ENCODE data around the gene TMEM245.

Gene TMEM245

DNA sequence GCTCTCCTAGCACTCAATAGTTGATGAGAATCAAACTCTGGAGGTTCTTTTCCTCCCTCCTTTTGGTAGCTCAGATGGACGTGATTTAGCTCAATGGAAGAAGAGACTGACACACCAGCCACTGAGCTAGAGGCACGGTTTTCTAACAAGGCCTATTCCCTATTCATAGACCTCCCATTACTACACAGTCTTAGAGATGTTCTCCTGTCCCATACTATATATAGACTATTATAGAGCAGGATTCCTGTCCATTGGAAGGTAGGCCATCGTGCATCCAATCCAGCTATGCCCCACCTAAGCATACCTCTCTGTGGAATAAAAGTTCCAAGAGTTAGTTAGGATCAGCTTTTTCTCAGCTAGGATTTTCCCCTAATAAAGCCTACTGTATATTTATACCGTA is 76.2 kb downstream of the TMEM245 start:
- DNase-seq: no peak
- in situ Hi-C loops (cut with HindIII; ENCODE audit: low pct_ligation_motif_present, low pct_unique_long_range_greater_than_20kb, low sequenced_read_pairs): no loop called here

GRCh38 chr9:109040571-109040970 is 79.2 kb downstream of the TMEM245 start:
- no peak for DNase-seq
- in situ Hi-C loops (cut with HindIII; ENCODE audit: low pct_ligation_motif_present, low pct_unique_long_range_greater_than_20kb, low sequenced_read_pairs): no loop called here

GRCh38 chr9:109039539-109039938 is 80.2 kb downstream of the TMEM245 start:
- in situ Hi-C loops (cut with HindIII; ENCODE audit: low pct_ligation_motif_present, low pct_unique_long_range_greater_than_20kb, low sequenced_read_pairs): no loop called here

GRCh38 chr9:109037946-109038715 is 81.6 kb downstream of the TMEM245 start:
- in situ Hi-C loops (cut with HindIII; ENCODE audit: low pct_ligation_motif_present, low pct_unique_long_range_greater_than_20kb, low sequenced_read_pairs): no loop called here
- DNase-seq: no peak

More at GRCh38 chr9:109039539-109039938, 80.2 kb downstream of the TMEM245 start:
- no peak for DNase-seq

DNA sequence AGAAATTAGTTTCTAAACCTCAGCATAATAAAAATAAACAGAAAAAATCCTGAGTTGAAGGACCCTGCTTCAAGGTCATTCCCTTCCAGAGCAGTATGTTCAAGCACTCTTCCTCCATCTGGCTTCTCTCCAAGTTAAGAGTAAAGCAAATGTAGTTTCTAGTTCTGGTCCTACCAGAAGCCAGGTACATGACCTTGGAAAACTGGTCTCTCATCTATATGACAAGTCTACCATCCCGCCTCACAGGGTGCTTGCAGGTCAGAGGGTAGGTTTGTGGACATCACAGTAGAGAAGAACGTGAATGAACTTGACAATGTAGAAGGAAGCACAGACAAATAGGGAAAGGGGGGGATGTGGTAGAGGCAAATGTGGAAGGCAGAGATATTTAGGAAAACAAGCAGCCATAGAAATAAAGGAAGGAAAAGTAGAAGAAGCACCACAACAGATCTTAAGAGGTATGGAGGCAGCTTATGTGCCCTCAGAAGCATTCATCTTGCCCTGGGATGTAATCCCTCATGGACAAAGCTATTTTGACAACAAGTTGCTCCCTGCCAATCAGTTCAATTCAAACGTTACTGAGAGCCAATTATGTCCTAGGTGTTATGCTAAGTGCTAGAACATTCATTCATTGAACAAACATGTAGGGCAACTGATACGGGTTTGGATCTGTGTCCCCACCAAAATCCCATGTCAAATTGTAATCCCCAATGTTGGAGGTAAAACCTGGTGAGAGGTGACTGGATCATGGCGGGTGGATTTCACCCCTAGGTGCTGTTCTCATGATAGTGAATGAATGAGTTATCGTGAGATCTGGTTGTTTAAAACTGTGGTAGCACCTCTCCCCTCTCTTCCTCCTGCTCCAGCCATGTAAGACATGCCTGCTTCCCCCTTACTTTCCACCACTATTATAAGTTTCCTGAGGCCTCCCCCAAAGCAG is 82.7 kb downstream of the TMEM245 start:
- in situ Hi-C loops (cut with HindIII; ENCODE audit: low pct_ligation_motif_present, low pct_unique_long_range_greater_than_20kb, low sequenced_read_pairs): no loop called here

DNA sequence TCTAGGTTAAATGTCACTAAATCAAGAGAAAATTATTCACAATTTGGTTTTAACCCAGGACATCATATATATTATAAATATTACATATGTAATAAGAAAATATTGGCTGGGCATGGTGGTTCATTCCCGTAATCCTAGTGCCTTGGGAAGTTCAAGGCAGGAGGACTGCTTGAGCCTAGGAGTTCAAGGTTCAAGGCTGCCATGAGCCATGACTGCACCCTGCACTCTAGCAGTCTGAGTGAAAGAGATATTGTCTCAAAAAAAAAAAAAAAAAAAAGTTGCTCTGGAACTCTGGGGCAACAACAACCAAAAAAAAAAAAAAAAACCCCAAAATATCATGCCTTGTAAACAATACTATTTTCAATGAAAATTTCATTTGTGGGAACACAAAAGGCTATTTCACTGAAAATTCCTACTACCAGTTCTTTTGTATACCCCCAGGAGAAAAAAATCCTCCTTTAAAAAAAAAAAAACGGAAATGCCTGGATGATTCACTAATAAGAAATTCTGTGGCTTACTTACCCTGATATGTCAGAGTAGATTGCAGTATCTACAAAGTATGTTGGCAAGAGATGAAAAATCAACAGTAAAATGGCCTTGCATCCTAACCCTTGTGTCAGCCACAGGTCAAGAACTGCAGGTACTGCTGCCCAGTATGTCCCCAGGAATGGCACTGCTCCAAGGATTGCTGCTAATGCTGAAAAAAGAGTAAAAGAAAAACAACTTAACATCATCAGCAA is 83.9 kb downstream of the TMEM245 start:
- in situ Hi-C loops (cut with HindIII; ENCODE audit: low pct_ligation_motif_present, low pct_unique_long_range_greater_than_20kb, low sequenced_read_pairs): no loop called here
- peak; percentile 85 for DNase-seq

More for the DNA sequence above, 82.7 kb downstream of the TMEM245 start:
- DNase-seq: peak; percentile 9

DNA sequence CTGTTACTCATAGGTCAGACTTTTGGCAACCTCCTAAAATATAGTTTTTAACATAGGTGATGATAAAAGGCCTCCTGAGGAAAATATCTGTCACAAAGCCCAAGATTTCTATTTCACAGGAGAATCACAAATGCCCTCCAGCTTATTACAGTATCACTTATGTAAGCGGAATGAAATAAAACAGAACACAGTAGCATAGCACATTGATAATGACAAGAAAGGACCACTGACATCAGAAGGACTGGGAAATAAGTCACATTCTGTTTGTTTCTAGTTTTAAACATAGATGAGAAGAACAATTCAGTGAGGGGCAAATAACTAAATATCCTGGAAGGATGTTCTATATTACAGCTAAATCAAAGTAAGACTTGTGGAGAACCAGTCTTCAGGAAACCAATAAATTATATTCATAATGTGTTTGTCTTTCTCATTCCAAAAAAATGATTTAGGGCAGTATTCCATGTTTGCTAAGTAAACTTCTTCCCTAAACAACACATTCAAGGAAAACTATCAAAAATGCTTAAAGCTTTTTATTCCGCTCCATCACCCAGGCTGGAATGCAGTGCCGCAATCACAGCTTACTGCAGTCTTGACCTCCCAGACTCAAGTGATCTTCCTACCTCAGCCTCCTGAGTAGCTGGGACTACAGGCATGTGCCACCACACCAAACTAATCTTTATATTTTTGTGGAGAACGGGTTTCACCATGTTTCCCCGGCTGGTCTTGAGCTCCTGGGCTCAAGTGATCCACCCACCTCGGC is 85.6 kb downstream of the TMEM245 start:
- no peak for DNase-seq
- in situ Hi-C loops (cut with HindIII; ENCODE audit: low pct_ligation_motif_present, low pct_unique_long_range_greater_than_20kb, low sequenced_read_pairs): no loop called here

- DNase-seq: no peak
- in situ Hi-C loops (cut with HindIII; ENCODE audit: low pct_ligation_motif_present, low pct_unique_long_range_greater_than_20kb, low sequenced_read_pairs): no loop called here
Observed at GRCh38 chr9:109031241-109031640, 88.5 kb downstream of the TMEM245 start.

GRCh38 chr9:109030426-109030825 is 89.3 kb downstream of the TMEM245 start:
- no peak for DNase-seq
- in situ Hi-C loops (cut with HindIII; ENCODE audit: low pct_ligation_motif_present, low pct_unique_long_range_greater_than_20kb, low sequenced_read_pairs): no loop called here

DNA sequence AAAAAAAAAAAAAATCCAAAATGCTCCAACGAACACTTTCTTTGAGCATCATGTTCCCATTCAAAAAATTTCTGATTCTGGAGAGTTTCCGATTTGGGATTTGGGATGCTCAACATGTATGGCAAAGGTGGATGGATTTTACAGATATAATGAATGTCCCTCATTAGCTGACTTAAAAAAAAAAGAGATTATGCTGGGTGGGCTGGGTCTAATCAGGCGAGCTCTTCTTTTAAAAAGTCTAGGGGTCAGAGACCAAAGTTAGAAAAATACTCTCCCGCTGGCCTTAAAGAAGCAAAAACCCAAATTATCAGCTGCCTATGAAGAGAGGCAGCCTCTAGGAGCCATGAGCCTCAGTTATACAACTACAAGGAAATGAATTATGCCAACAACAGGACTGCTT is 91.3 kb downstream of the TMEM245 start:
- no peak for DNase-seq
- in situ Hi-C loops (cut with HindIII; ENCODE audit: low pct_ligation_motif_present, low pct_unique_long_range_greater_than_20kb, low sequenced_read_pairs): no loop called here

DNA sequence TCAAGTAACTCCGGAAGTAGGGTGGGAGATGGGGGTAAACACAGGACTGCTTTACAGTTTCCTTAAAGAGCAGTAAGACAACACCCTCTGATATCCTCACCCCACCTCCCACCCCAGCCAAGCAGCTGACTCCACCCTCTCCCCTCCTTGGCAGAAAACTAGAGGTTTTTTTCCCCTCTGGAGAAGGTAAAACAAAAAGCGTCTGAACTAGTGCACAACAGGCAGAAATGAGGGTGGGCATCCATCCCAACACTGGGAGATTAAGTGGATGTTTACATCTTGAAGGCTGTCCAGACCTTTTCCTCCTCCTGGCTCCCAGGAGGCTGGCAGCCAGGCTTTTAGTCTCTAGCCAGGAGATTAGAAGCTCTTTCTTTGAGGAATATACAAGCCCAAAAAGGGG is 92.6 kb downstream of the TMEM245 start:
- in situ Hi-C loops (cut with HindIII; ENCODE audit: low pct_ligation_motif_present, low pct_unique_long_range_greater_than_20kb, low sequenced_read_pairs): no loop called here

GRCh38 chr9:109026306-109026705 is 93.4 kb downstream of the TMEM245 start:
- no peak for DNase-seq
- in situ Hi-C loops (cut with HindIII; ENCODE audit: low pct_ligation_motif_present, low pct_unique_long_range_greater_than_20kb, low sequenced_read_pairs): no loop called here

More for the DNA sequence above, 92.6 kb downstream of the TMEM245 start:
- no peak for DNase-seq

- in situ Hi-C loops (cut with HindIII; ENCODE audit: low pct_ligation_motif_present, low pct_unique_long_range_greater_than_20kb, low sequenced_read_pairs): no loop called here
- DNase-seq: no peak
Observed at GRCh38 chr9:109022873-109023272, 96.9 kb downstream of the TMEM245 start.

DNA sequence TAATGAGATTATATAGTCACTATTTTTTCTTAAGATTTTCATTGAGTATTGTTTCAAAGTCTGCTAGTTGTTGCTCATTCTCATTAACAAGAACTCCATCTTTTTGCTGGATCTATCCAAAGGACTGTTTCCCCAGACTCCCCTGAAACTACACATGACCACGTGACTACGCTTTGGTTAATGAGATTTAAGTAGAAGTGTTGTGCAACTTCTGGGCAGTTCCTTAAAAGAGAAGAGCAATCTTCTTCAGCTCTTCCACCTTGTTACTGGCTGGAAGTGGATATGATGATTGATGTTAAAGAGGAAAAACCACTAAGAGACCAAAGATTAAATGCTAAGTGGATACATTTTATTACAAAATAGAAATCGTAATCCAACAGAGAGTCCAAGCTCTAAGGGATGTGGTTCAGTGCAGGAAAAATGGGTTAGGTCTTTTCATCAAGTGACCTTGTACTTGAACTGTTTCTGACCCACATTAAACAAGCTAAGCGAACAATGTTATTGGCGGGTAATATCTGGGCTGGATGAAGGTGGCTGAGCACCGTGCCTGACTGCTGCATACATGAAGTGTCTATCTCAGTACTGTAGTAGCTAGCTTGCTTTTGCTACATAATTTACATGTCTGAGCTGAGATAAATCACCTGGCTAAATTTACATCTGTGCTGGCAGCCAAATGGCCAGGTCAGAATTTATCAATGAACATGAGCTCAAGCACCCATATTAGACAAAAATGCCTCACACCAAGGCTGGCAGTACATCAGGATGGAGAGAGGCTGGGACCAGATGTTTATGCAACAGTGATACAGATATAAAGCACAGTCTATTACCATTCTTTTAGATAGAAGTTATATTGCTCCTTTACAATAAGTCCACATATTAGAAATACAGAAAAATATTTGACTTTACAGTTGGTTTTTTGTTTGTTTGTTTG is 98.9 kb downstream of the TMEM245 start:
- in situ Hi-C loops (cut with HindIII; ENCODE audit: low pct_ligation_motif_present, low pct_unique_long_range_greater_than_20kb, low sequenced_read_pairs): no loop called here
- no peak for DNase-seq

DNA sequence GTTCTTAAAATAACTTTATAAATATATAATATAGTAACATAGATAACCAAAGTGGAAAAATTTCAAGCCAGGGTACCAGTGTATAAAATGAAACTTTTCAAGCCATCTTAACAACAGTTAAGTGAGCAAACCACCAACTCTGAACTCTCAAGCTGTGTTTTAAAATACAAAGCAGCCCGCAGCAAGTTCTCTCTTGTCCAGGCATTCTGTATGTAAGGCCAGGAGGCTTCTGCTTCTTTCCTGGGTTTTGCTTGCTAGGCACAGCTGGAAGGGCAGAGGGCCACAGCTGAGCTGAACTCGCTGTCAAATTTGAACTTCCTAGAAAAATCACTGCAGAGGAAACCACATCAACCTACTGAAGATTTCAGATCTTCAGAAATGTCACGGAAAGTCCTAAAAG is 99.6 kb downstream of the TMEM245 start:
- in situ Hi-C loops (cut with HindIII; ENCODE audit: low pct_ligation_motif_present, low pct_unique_long_range_greater_than_20kb, low sequenced_read_pairs): no loop called here
- DNase-seq: no peak

GRCh38 chr9:109019420-109019819 is 100.3 kb downstream of the TMEM245 start:
- DNase-seq: no peak
- in situ Hi-C loops (cut with HindIII; ENCODE audit: low pct_ligation_motif_present, low pct_unique_long_range_greater_than_20kb, low sequenced_read_pairs): no loop called here

DNA sequence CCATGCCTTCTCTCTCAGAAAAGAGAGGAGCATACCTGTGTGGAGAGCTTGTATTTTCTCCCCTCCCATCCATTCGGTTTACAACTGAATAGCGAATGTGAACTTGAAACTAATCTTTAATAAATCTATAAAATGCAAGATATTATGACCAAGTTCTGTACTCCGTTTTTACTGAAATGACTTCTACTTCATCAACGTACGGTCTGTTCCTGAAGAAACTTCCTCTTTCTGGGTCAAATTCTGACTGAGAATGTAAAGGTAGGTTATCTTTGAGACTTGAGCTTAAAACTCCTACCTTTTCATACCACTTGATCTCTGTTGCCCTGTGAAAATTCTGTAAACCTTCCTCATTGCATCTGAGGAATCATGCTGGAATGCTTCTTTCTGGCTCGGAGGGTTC is 102.3 kb downstream of the TMEM245 start:
- DNase-seq: no peak
- in situ Hi-C loops (cut with HindIII; ENCODE audit: low pct_ligation_motif_present, low pct_unique_long_range_greater_than_20kb, low sequenced_read_pairs): no loop called here
